ENCODE data around the gene GALNS. TPM values are rescaled to one million over a fixed set of nuclear protein-coding genes. Genes with fewer than 3 reads are reported as not detected.
A peak's percentile ranks its signal among the peaks of the same experiment; 100 is the strongest.

The GALNS gene
- total and polyA plus RNA-seq, 2 of the 8 experiments (the other 6 are each of a cell fraction or from before 2014, with no cell fraction given), result 8.9 to 17.8 TPM

- WGBS, 2 experiments (ENCODE audit: extremely low coverage in 1 of 2, insufficient coverage in 1 of 2, insufficient read length in 1 of 2, insufficient replicate concordance in 2 of 2, low coverage in 1 of 2, low lambda C conversion rate in 2 of 2, missing lambda C conversion rate in 1 of 2), result 79% methylated on average over 15 of the region's 16 CpGs; no CpG with 5 or more reads in 1 of the 2 experiments
- H3K56ac ChIP-seq (replicated peaks; ENCODE audit: insufficient read length, low read depth, low read length), result no peak overlapping the region
- H2AK5ac ChIP-seq (ENCODE audit: low read depth, low read length), result no peak overlapping the region; the same call in 1 of the 2 replicates
- H3K14ac ChIP-seq (ENCODE audit: insufficient read length), result no peak overlapping the region
- no peak overlapping the region for H4K5ac ChIP-seq (ENCODE audit: insufficient read length, low read depth, low read length)
- H3K27me3 ChIP-seq (replicated peaks in 1 of 4; ENCODE audit: control insufficient read depth in 3 of 4, extremely low read depth in 1 of 4, insufficient read depth in 3 of 4, low read length in 3 of 4), result peaks cover 0 to 6% (median 3%) of the 10 kb centered on the region in 4 experiments; a peak in 3 of 7 replicates
- H3K79me1 ChIP-seq (ENCODE audit: low read depth, low read length), result peaks cover 4% of the 10 kb centered on the region; the same call in 1 of the 2 replicates
- H3K27ac ChIP-seq (ENCODE audit: low read depth, low read length), result no peak overlapping the region
- no peak overlapping the region for H4K91ac ChIP-seq (replicated peaks; ENCODE audit: insufficient read length, low read length)
- H3K79me2 ChIP-seq (ENCODE audit: control insufficient read depth in 1 of 2, insufficient read depth in 2 of 2, low read length in 2 of 2), result peaks cover 0 to 26% of the 10 kb centered on the region in 2 experiments; a peak in 1 of 4 replicates
- 0 out of 2 replicates have a peak overlapping the region, but pooled peaks have one; percentile 39 for H2BK5ac ChIP-seq (ENCODE audit: low read depth, low read length)
- peaks cover 6% of the 10 kb centered on the region; the same call in 1 of the 2 replicates for H3K23me2 ChIP-seq (ENCODE audit: low read depth, low read length)
- H4K20me1 ChIP-seq (replicated peaks in 1 of 2; ENCODE audit: control insufficient read depth in 1 of 2, insufficient read depth in 2 of 2, low read length in 2 of 2), result peaks cover 0 to 11% of the 10 kb centered on the region in 2 experiments
- H3K4ac ChIP-seq (replicated peaks; ENCODE audit: insufficient read length, low read depth, low read length), result no peak overlapping the region
- no peak overlapping the region for H2AFZ ChIP-seq (ENCODE audit: low read length)
- H2BK20ac ChIP-seq (ENCODE audit: low read length), result no peak overlapping the region
- H3K9ac ChIP-seq (replicated peaks in 1 of 4; ENCODE audit: extremely low read depth in 1 of 4, low read depth in 3 of 4, low read length in 3 of 4), result no peak overlapping the region
- no peak overlapping the region for H3K18ac ChIP-seq (ENCODE audit: extremely low read depth, low read length)
- no peak overlapping the region for H3K4me3 ChIP-seq (ENCODE audit: extremely low read depth in 1 of 4, insufficient read depth in 2 of 4, low read depth in 3 of 4, low read length in 4 of 4)
- CTCF ChIA-PET (ENCODE audit: partially characterized antibody), result interaction anchor here (0.7 to 7.4 kb wide), 12 partner anchors 9 to 1002 kb away, joined by 3 to 94 read pairs (median 6); no protein-coding TSS in a partner anchor
- POLR2A ChIA-PET (ENCODE audit: partially characterized antibody), result interaction anchor here (0.7 to 2.2 kb wide), 8 partner anchors 9 to 19 kb away, joined by 3 to 12 read pairs (median 4); no protein-coding TSS in a partner anchor
- H3K4me2 ChIP-seq (ENCODE audit: insufficient read depth in 1 of 2, low read depth in 2 of 2, low read length in 2 of 2), result peak overlapping the region in 1 of 2 experiments; percentile 16; a peak in 2 of 4 replicates
- H3K4me1 ChIP-seq (replicated peaks in 1 of 4; ENCODE audit: control insufficient read depth in 3 of 4, insufficient read depth in 4 of 4, low read length in 3 of 4), result peaks cover 0 to 14% (median 6%) of the 10 kb centered on the region in 4 experiments; a peak in 6 of 7 replicates
- no peak for DNase-seq (ENCODE audit: low read depth in 1 of 2, low spot score in 2 of 2)
- no peak overlapping the region for H2BK15ac ChIP-seq (ENCODE audit: low read length)
- no peaks in the 10 kb centered on the region for H3K36me3 ChIP-seq (ENCODE audit: control insufficient read depth in 2 of 4, insufficient read depth in 4 of 4, low read length in 3 of 4)
- H2BK120ac ChIP-seq (replicated peaks; ENCODE audit: low read depth, low read length), result no peak overlapping the region
- FAIRE-seq, result no peak
- peak overlapping the region; percentile 72 for H4K8ac ChIP-seq (ENCODE audit: extremely low read depth, insufficient read depth, low read length)
- peak overlapping the region; percentile 60; the same call in 1 of the 2 replicates for H2BK12ac ChIP-seq (ENCODE audit: low read depth, low read length)
- H3K9me3 ChIP-seq (ENCODE audit: insufficient read depth in 2 of 2, low read depth in 1 of 2, low read length in 1 of 2), result no peaks in the 10 kb centered on the region
- no peak overlapping the region for H3K23ac ChIP-seq (ENCODE audit: insufficient read length)
- TF ChIP-seq CHD1 (IDR thresholded peaks at IDR 0.05; ENCODE audit: low read depth, low read length), result no peak
- no peak for TF ChIP-seq POLR2A (IDR thresholded peaks at IDR 0.05; ENCODE audit: control extremely low read depth in 1 of 2, low read depth in 2 of 2, low read length in 2 of 2)
- TF ChIP-seq PHF8 (conservative IDR thresholded peaks at IDR 0.05; ENCODE audit: low read depth, low read length), result no peak
- no peak for TF ChIP-seq CREB1 (IDR thresholded peaks at IDR 0.05)
- TF ChIP-seq SP2 (IDR thresholded peaks at IDR 0.05; ENCODE audit: low read length), result no peak
- no peak for TF ChIP-seq EP300 (IDR thresholded peaks at IDR 0.05; ENCODE audit: borderline replicate concordance in 1 of 2, low read depth in 2 of 2, low read length in 2 of 2)
- no peak for TF ChIP-seq E2F6 (IDR thresholded peaks at IDR 0.05)
- no peak for TF ChIP-seq NRF1 (IDR thresholded peaks at IDR 0.05; ENCODE audit: low read depth, low read length)
- TF ChIP-seq SRF (IDR thresholded peaks at IDR 0.05; ENCODE audit: low read depth, low read length), result no peak
- no peak for TF ChIP-seq RNF2 (IDR thresholded peaks at IDR 0.05; ENCODE audit: borderline replicate concordance, low read depth, low read length, missing control alignments, poor library complexity, severe bottlenecking)
These were observed 74.0 kb downstream of the GALNS start for GRCh38 chr16:88782454-88783390.
